Naive thymus-derived CD4-positive, alpha-beta T cell (primary cell): ENCODE data around the gene C3orf85. TPM values are rescaled to one million over a fixed set of nuclear protein-coding genes. Genes with fewer than 3 reads are reported as not detected.

ENCODE experiments used
- ATAC-seq: fragments of 150-1000 bp; cut with Tn5 transposase; 2 replicates; pipeline ENCODE4 v1.10.0; 2021; ENCODE audit warnings: mild to moderate bottlenecking, moderate library complexity
- CTCF ChIA-PET: fragments of 350-600 bp; sonication (Branson Sonifier 250); formaldehyde crosslinking; loops from one replicate; lab custom pipeline; 2021; ENCODE audit warnings: antibody characterized with exemption; lab: Charles Lee
- POLR2A ChIA-PET: fragments of 350-600 bp; sonication (Branson Sonifier 250); formaldehyde crosslinking; loops from one replicate; lab custom pipeline; 2021; ENCODE audit warnings: antibody characterized with exemption, inconsistent platforms; lab: Charles Lee
- DNase-seq, 9 donors: peaks; one replicate each; pipeline versions ENCODE4 v3.0.0 to v3.0.0-alpha.2; 2020 to 2022; ENCODE audit warnings: mixed read lengths in 1 of 9
- H3K27ac ChIP-seq: one replicate; pipeline ENCODE4 v1.7.0; 2013; ENCODE audit warnings: mild to moderate bottlenecking, low read depth, low read length, moderate library complexity
- H3K27me3 ChIP-seq, 2 donors: one replicate each; pipeline ENCODE4 v1.7.0; 2013; ENCODE audit warnings: low read length in 2 of 2, mild to moderate bottlenecking in 2 of 2, moderate library complexity in 2 of 2; ENCODE audit not compliant: control insufficient read depth in 2 of 2, insufficient read depth in 2 of 2
- H3K36me3 ChIP-seq, 3 experiments: 1 replicate in 2 of 3; 2 replicates in 1 of 3; pipeline ENCODE4 v1.7.0; 2013; ENCODE audit warnings: low read length in 3 of 3, mild to moderate bottlenecking in 3 of 3, moderate library complexity in 1 of 3; ENCODE audit not compliant: insufficient read depth in 3 of 3, control insufficient read depth in 2 of 3
- H3K4me1 ChIP-seq, 2 donors: one replicate each; pipeline ENCODE4 v1.7.0; 2013; ENCODE audit warnings: low read length in 2 of 2, mild to moderate bottlenecking in 2 of 2, moderate library complexity in 1 of 2; ENCODE audit not compliant: control insufficient read depth in 2 of 2, insufficient read depth in 2 of 2
- H3K4me3 ChIP-seq: 2 replicates; pipeline ENCODE4 v1.7.0; 2013; ENCODE audit warnings: mild to moderate bottlenecking, low read length
- H3K9me3 ChIP-seq, 3 experiments: 1 replicate in 2 of 3; 2 replicates in 1 of 3; pipeline ENCODE4 v1.7.0; 2013; ENCODE audit warnings: low read length in 3 of 3; ENCODE audit not compliant: control insufficient read depth in 2 of 3
- H3K27ac Mint-ChIP-seq, 9 donors: one replicate each; pipeline ENCODE4 v1.8.0; 2020 to 2022; ENCODE audit warnings: mixed read lengths in 9 of 9, mild to moderate bottlenecking in 8 of 9, moderate library complexity in 5 of 9, inconsistent platforms in 2 of 9
- H3K27me3 Mint-ChIP-seq, 5 donors: one replicate each; pipeline ENCODE4 v1.8.0; 2021 to 2022; ENCODE audit warnings: mixed read lengths in 5 of 5, mild to moderate bottlenecking in 1 of 5
- H3K36me3 Mint-ChIP-seq, 5 donors: one replicate each; pipeline ENCODE4 v1.8.0; 2020 to 2022; ENCODE audit warnings: mixed read lengths in 5 of 5, mild to moderate bottlenecking in 3 of 5, inconsistent platforms in 1 of 5
- H3K4me1 Mint-ChIP-seq, 7 donors: one replicate each; pipeline ENCODE4 v1.8.0; 2020 to 2022; ENCODE audit warnings: mixed read lengths in 7 of 7, mild to moderate bottlenecking in 3 of 7, inconsistent platforms in 1 of 7
- H3K4me3 Mint-ChIP-seq, 10 donors: one replicate each; pipeline ENCODE4 v1.8.0; 2020 to 2022; ENCODE audit warnings: mild to moderate bottlenecking in 10 of 10, mixed read lengths in 10 of 10, moderate library complexity in 6 of 10, inconsistent platforms in 2 of 10
- H3K9me3 Mint-ChIP-seq, 11 donors: one replicate each; pipeline ENCODE4 v1.8.0; 2020 to 2022; ENCODE audit warnings: mixed read lengths in 11 of 11, mild to moderate bottlenecking in 4 of 11, inconsistent platforms in 1 of 11, moderate library complexity in 1 of 11
- intact Hi-C, 2 donors: fragments of 100-400 bp; cut with micrococcal nuclease; formaldehyde crosslinking; loops; one replicate each; pipeline ENCODE4 v1.15.1; 2023
- polyA plus RNA-seq, 2 donors: library from polyadenylated mRNA; unstranded; fragments of 300-500 nt; fragmentation: Illumina TruSeq; gene quantifications; one replicate each; pipeline ENCODE4 v1.2.3, GENCODE V29; 2021
- total RNA-seq, 6 experiments: library from RNA in 5 of 6; stranded (reverse) in 5 of 6; gene quantifications; 1 replicate in 5 of 6; 2 replicates in 1 of 6; pipeline ENCODE4 v1.2.3 and lab custom pipeline; 2021 to 2026

C3orf85 gene
- total and polyA plus RNA-seq, 7 experiments from 2014 or later, result not detected

GRCh38 chr3:109165905-109166304 lies 29.4 kb downstream of the C3orf85 start:
- Histone ChIP-seq H3K27me3 (no peaks in the 10 kb centered on the region), H3K4me1 (no peaks in the 10 kb centered on the region), H3K27ac (no peak overlapping the region), H3K9me3 (no peaks in the 10 kb centered on the region), H3K36me3 (no peaks in the 10 kb centered on the region), H3K4me3 (no peak overlapping the region)
- Mint-ChIP-seq H3K4me3 (no peak overlapping the region), H3K27ac (no peak overlapping the region), H3K36me3 (no peaks in the 10 kb centered on the region), H3K4me1 (no peaks in the 10 kb centered on the region), H3K9me3 (peaks cover 0 to 5% (median 0%) of the 10 kb centered on the region in 11 donors), H3K27me3 (peaks cover 0 to 10% (median 5%) of the 10 kb centered on the region in 5 donors)
- POLR2A ChIA-PET, result no interaction called here
- no peak for ATAC-seq
- CTCF ChIA-PET, result no interaction called here
- intact Hi-C loops, result no loop called here
- DNase-seq, result no peak

- no peaks in the 10 kb centered on the region for H3K4me1 ChIP-seq
- H3K27me3 Mint-ChIP-seq, result peaks cover 0 to 15% (median 12%) of the 10 kb centered on the region in 5 donors
- no peaks in the 10 kb centered on the region for H3K36me3 Mint-ChIP-seq
- no peaks in the 10 kb centered on the region for H3K9me3 ChIP-seq
- ChIA-PET CTCF (no interaction called here), POLR2A (no interaction called here)
- no peak overlapping the region for H3K27ac ChIP-seq
- DNase-seq, result no peak
- no peak overlapping the region for H3K4me3 ChIP-seq
- intact Hi-C loops, result no loop called here
- no peaks in the 10 kb centered on the region for H3K4me1 Mint-ChIP-seq
- no peaks in the 10 kb centered on the region for H3K36me3 ChIP-seq
- no peak overlapping the region for H3K4me3 Mint-ChIP-seq
- no peaks in the 10 kb centered on the region for H3K27me3 ChIP-seq
- no peak for ATAC-seq
- peaks cover 0 to 5% (median 0%) of the 10 kb centered on the region in 11 donors for H3K9me3 Mint-ChIP-seq
- H3K27ac Mint-ChIP-seq, result no peak overlapping the region
Measured at GRCh38 chr3:109171479-109171878, 35.0 kb downstream of the C3orf85 start.

GRCh38 chr3:109175411-109175810 lies 38.9 kb downstream of the C3orf85 start:
- no peak overlapping the region for H3K4me3 Mint-ChIP-seq
- intact Hi-C loops, result no loop called here
- CTCF ChIA-PET, result interaction anchor here (0.6 kb wide), 1 partner anchor 9 kb away, joined by 3 read pairs; no protein-coding TSS in a partner anchor

GRCh38 chr3:109176726-109177125 lies 40.2 kb downstream of the C3orf85 start:
- H3K36me3 Mint-ChIP-seq, result no peaks in the 10 kb centered on the region
- no peak overlapping the region for H3K4me3 ChIP-seq
- peaks cover 0 to 13% (median 0%) of the 10 kb centered on the region in 11 donors for H3K9me3 Mint-ChIP-seq
- ATAC-seq (no peak), DNase-seq (no peak)
- H3K4me1 ChIP-seq, result no peaks in the 10 kb centered on the region
- H3K27ac ChIP-seq, result no peak overlapping the region
- peaks cover 0 to 21% (median 16%) of the 10 kb centered on the region in 5 donors for H3K27me3 Mint-ChIP-seq
- H3K9me3 ChIP-seq, result no peaks in the 10 kb centered on the region
- no peaks in the 10 kb centered on the region for H3K27me3 ChIP-seq
- CTCF ChIA-PET, result no interaction called here
- H3K4me1 Mint-ChIP-seq, result no peaks in the 10 kb centered on the region
- POLR2A ChIA-PET, result no interaction called here
- H3K36me3 ChIP-seq, result no peaks in the 10 kb centered on the region
- H3K4me3 Mint-ChIP-seq, result no peak overlapping the region
- no peak overlapping the region for H3K27ac Mint-ChIP-seq
- intact Hi-C loops, result no loop called here

More at GRCh38 chr3:109175411-109175810, 38.9 kb downstream of the C3orf85 start:
- Mint-ChIP-seq H3K27ac (no peak overlapping the region), H3K36me3 (no peaks in the 10 kb centered on the region), H3K27me3 (peaks cover 0 to 21% (median 12%) of the 10 kb centered on the region in 5 donors), H3K4me1 (no peaks in the 10 kb centered on the region), H3K9me3 (peaks cover 0 to 5% (median 0%) of the 10 kb centered on the region in 11 donors)
- no peak for ATAC-seq
- Histone ChIP-seq H3K36me3 (no peaks in the 10 kb centered on the region), H3K27ac (no peak overlapping the region), H3K9me3 (no peaks in the 10 kb centered on the region), H3K4me1 (no peaks in the 10 kb centered on the region), H3K4me3 (no peak overlapping the region), H3K27me3 (no peaks in the 10 kb centered on the region)
- no peak for DNase-seq
- POLR2A ChIA-PET, result no interaction called here

- Histone ChIP-seq H3K9me3 (no peaks in the 10 kb centered on the region), H3K4me1 (no peaks in the 10 kb centered on the region), H3K27me3 (no peaks in the 10 kb centered on the region), H3K27ac (no peak overlapping the region), H3K36me3 (no peaks in the 10 kb centered on the region), H3K4me3 (no peak overlapping the region)
- no peak overlapping the region for H3K27ac Mint-ChIP-seq
- H3K27me3 Mint-ChIP-seq, result peaks cover 0 to 21% (median 15%) of the 10 kb centered on the region in 5 donors
- no peaks in the 10 kb centered on the region for H3K4me1 Mint-ChIP-seq
- H3K36me3 Mint-ChIP-seq, result no peaks in the 10 kb centered on the region
- peaks cover 0 to 8% (median 0%) of the 10 kb centered on the region in 11 donors for H3K9me3 Mint-ChIP-seq
- no peak overlapping the region for H3K4me3 Mint-ChIP-seq
- POLR2A ChIA-PET, result no interaction called here
- intact Hi-C loops, result no loop called here
- DNase-seq, result no peak
- ATAC-seq, result no peak
- CTCF ChIA-PET, result no interaction called here
Measured at GRCh38 chr3:109177908-109178307, 41.4 kb downstream of the C3orf85 start.

GRCh38 chr3:109178708-109179107 lies 42.2 kb downstream of the C3orf85 start:
- intact Hi-C loops, result no loop called here
- ChIA-PET POLR2A (no interaction called here), CTCF (no interaction called here)
- H3K36me3 ChIP-seq, result no peaks in the 10 kb centered on the region
- no peaks in the 10 kb centered on the region for H3K4me1 ChIP-seq
- DNase-seq (no peak), ATAC-seq (no peak)
- H3K4me3 ChIP-seq, result no peak overlapping the region
- Mint-ChIP-seq H3K4me1 (no peaks in the 10 kb centered on the region), H3K36me3 (no peaks in the 10 kb centered on the region), H3K4me3 (no peak overlapping the region), H3K9me3 (peaks cover 0 to 8% (median 0%) of the 10 kb centered on the region in 11 donors), H3K27ac (no peak overlapping the region), H3K27me3 (peaks cover 0 to 20% (median 13%) of the 10 kb centered on the region in 5 donors)
- no peaks in the 10 kb centered on the region for H3K27me3 ChIP-seq
- no peaks in the 10 kb centered on the region for H3K9me3 ChIP-seq
- H3K27ac ChIP-seq, result no peak overlapping the region

GRCh38 chr3:109184726-109185125 lies 48.2 kb downstream of the C3orf85 start:
- CTCF ChIA-PET, result no interaction called here
- Mint-ChIP-seq H3K4me1 (peaks cover 0 to 2% (median 0%) of the 10 kb centered on the region in 7 donors), H3K36me3 (no peaks in the 10 kb centered on the region), H3K4me3 (no peak overlapping the region), H3K9me3 (peaks cover 0 to 8% (median 0%) of the 10 kb centered on the region in 11 donors), H3K27ac (no peak overlapping the region), H3K27me3 (peaks cover 0 to 12% (median 4%) of the 10 kb centered on the region in 5 donors)
- no peak for DNase-seq
- no peaks in the 10 kb centered on the region for H3K9me3 ChIP-seq
- no peak for ATAC-seq
- H3K4me3 ChIP-seq, result no peak overlapping the region
- H3K36me3 ChIP-seq, result no peaks in the 10 kb centered on the region
- intact Hi-C loops, result no loop called here
- H3K27ac ChIP-seq, result no peak overlapping the region
- POLR2A ChIA-PET, result no interaction called here
- H3K4me1 ChIP-seq, result no peaks in the 10 kb centered on the region
- no peaks in the 10 kb centered on the region for H3K27me3 ChIP-seq
